HG03521 (cell line): ENCODE measurements around the gene LMAN1.

Experiments used
- ATAC-seq: cut with Tn5 transposase; IDR thresholded peaks from one replicate; pipeline ENCODE4 v1.9.1; 2021; ENCODE audit warnings: mild to moderate bottlenecking, moderate library complexity; ENCODE audit not compliant: unreplicated experiment

LMAN1 gene

DNA sequence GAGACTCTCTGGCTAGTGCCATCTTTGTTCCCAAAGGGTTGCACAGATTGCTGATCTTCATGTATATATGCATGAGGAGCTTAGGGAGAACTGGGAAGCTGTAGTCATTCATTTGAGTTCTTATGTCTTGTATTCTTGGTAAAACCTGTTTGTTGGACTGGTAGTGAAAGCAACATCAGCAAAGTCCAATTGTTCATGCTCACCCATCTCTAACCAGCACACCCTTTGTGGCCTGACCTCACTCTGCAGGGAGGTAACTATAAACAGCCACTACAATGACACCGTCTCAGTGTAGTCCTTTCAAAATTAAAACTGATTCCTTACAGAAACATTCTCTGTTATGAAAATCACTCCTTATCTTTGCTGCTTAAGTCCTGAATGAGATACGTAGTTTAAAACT is 13.9 kb upstream of the LMAN1 start:
- ATAC-seq = no peak

DNA sequence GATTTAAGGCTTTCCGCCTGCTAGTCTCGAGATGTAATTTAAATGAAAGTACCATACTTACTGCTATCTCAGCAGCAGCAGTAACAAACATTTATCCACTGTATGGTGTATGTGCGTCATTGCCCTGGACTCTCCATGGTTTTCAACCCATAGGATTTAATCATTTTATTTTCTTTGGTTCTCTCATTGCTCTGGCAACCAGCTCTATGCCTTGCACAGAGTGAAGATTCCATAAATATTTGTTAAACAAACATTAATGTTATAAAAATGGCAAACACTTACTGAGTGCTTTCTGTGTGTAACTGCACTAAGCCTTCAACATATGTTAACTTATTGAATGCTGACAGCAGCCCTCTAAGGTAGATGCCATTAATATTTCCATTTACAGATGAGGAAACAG is 1.3 kb upstream of the LMAN1 start:
- ATAC-seq = no peak

DNA sequence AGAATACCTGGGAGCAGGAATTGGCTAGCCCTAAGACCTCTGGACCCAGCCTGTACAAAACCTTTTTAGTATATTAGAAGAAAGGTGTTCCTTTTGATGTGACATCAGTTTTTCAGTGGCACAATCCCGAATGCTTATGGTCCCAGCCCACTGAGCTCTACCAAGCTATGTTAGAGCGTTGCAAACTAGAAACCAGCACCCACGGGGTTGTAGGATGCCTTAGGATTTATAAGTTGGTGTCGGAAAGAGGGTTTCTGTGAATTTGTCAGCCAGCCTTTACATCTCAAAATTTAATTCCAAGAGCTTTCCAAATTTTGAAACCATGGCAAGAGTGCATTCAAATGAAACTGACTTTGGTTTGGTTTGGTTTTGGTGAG is 499 bp upstream of the LMAN1 start:
- peak; percentile 10 for ATAC-seq

DNA sequence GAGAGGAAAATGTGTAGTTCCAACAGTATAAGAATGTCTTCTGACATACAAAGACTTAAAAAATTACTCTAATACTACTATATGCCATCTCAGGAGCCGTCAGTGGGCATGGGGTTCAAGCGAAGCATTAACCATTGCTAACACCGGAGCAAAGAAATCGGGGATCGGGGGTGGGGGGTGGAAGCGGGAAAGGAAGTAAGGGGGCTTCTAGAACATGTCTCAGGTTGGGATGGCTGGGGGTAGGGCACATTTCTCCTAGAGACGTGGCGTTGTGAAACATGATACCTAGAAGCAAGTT is 702 bp downstream of the LMAN1 start:
- ATAC-seq = no peak

DNA sequence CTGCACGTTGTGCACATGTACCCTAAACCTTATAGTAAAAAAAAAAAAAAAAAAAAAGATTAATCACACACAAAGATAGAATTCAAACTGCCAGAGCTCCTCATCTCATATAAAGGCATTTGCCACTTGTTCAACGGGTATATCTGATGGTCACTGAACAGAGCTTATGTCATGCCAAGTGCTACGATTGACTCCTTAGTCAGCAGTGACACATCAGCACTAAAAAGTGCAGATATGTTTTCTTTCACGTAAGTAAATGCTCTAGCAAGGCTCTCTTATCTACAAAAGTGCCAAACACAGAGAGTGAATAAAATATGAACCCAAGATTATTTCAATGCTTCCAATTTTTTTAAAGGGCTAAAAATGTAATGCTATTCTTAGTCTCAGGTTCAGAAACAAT is 1.1 kb downstream of the LMAN1 start:
- no peak for ATAC-seq

- no peak for ATAC-seq
Observed at GRCh38 chr18:59354731-59355130, 4.3 kb downstream of the LMAN1 start.

GRCh38 chr18:59353079-59353680 is 5.9 kb downstream of the LMAN1 start:
- ATAC-seq = no peak

GRCh38 chr18:59352250-59352855 is 6.7 kb downstream of the LMAN1 start:
- no peak for ATAC-seq

DNA sequence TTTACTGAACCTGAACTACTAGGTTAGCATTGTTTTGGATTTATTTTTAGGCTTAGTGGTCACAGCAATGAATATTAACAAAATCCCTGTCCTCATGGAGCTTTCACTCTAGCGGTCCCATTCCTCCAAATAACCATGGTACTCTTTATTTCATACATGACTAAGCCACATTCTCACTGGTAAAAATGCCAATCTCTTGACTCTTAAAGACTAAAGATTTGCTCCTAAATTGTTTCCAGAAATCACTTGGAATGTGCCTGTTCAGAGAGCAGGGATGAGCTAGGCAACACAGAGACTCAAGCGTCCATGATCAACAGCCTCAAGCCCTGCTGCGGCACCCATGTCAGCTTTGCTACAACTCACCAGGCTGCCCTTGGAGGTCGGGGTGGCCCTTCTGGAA is 13.5 kb downstream of the LMAN1 start:
- no peak for ATAC-seq

- no peak for ATAC-seq
Observed at GRCh38 chr18:59344996-59345395, 14.1 kb downstream of the LMAN1 start.

DNA sequence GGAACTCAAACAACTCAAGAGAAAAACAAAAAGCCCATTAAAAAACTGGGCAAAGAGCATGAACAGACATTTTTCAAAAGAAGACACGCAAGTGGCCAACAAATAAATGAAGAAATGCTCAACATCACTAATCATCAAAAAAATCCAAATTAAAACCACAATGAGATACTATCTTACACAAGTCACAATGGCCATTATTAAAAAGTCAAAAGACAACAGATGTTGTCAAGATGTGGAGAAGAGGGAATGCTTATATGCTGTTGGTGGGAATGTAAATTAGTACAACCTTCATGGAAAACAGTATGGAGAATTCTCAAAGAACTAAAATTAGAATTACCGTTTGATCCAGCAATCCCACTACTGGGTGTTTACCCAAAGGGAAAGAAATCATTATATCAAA is 15.1 kb downstream of the LMAN1 start:
- ATAC-seq = no peak

GRCh38 chr18:59340817-59341216 is 18.2 kb downstream of the LMAN1 start:
- no peak for ATAC-seq

DNA sequence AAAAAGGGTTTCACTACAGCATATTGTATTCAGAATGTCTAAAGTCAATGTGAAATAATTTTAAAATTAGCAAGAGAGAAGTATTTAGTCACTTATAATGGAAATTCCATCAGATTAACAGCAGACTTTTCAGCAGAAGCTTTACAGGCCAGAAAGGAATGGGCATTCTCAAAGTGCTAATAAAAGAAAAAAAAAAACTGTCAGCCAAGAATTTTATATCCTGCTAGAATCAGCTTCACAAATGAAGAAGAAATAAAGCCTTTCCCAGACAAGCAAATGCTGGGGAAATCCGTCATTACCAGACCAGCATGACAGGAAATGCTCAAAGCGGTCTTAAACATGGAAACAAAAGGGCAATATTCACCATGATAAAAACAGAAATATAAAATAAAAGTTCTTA is 18.8 kb downstream of the LMAN1 start:
- ATAC-seq = no peak

GRCh38 chr18:59332986-59333385 is 26.1 kb downstream of the LMAN1 start:
- no peak for ATAC-seq

DNA sequence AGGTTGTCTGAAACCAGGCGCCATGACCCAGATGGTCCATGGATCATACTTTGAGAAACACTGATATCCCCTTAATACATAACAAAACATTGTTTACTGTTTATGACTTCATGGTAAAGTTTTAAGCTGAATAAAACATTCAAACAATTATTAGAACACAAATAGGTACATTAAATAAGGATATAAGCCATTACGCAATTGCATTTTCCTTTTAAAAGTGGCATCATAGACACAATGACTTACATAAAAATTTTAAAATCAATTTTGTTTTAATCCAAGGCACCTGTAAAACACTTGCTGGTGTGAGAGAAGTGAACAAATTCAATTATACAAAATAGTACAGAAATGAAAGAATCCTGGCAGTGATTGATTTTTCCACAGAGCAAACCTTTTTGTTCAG is 30.4 kb downstream of the LMAN1 start:
- ATAC-seq = no peak

GRCh38 chr18:59325965-59326364 is 33.1 kb downstream of the LMAN1 start:
- ATAC-seq = no peak

- no peak for ATAC-seq
Observed at GRCh38 chr18:59324623-59324971, 34.5 kb downstream of the LMAN1 start.

DNA sequence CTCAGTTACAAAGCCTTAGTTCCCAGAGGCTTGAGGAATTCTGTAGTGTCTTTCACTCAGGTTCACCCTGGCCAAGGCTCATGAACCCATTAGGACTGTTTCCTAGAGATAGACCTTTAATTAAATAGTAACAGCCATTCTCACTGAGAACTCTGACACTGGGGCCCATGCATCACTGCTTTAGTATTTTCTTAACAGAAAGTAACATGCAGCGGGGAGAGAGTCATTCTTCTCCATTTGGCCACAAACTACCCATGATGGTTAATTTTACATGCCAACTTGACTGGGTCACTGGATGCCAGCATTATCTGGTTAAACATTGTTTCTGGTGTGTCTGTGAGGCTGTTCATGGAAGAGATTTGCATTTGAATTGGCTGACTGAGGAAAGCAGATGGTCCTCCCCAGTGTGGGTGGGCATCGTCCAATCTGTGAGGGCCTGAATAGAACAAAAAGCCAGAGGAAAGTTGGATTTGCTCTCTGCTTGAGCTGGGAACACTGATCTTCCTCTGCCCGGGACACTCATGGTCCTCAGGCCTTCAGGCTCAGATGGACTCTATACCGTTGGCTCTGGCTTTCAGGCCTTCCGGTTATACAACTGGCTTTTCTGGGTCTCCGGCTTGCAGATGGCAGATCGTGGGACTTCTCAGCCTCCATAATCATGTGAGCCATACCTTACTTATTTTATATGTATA is 35.0 kb downstream of the LMAN1 start:
- no peak for ATAC-seq

DNA sequence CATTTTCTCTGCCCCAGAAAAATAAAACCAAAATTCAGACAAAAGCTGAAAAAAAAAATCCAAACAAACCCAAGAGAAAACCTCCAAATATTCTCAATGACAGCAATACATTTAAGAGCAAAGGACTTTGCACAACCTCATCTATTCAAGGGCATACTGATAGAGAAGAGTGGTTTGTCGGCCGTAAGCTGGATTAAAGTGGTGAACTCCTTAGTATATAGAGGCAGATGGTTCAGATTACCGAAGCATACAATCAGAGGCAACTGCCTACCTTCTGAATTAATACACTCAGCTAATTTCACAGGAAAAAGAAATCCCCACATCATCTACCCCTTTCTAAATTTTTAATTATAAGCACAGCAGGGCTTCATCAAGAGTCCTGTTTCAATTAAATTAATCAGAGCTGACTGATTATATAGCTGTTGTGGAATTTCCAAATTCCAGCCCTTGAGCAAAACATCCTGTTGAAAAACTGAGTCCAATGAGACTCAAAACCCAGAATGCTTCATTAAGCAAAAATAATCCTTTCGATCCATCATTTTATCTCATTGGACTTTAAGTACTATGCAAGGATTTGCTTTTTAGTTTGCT is 40.5 kb downstream of the LMAN1 start, which contains the start of gene CPLX4:
CPLX4 (minus strand) TSS at position 190 of the 591 bp plus-strand sequence; CDS start at position 3, 187 bp downstream.
- ATAC-seq = no peak

GRCh38 chr18:59311631-59312030 is 47.4 kb downstream of the LMAN1 start:
- no peak for ATAC-seq

- ATAC-seq = no peak
Observed at GRCh38 chr18:59308938-59309260, 50.2 kb downstream of the LMAN1 start.

DNA sequence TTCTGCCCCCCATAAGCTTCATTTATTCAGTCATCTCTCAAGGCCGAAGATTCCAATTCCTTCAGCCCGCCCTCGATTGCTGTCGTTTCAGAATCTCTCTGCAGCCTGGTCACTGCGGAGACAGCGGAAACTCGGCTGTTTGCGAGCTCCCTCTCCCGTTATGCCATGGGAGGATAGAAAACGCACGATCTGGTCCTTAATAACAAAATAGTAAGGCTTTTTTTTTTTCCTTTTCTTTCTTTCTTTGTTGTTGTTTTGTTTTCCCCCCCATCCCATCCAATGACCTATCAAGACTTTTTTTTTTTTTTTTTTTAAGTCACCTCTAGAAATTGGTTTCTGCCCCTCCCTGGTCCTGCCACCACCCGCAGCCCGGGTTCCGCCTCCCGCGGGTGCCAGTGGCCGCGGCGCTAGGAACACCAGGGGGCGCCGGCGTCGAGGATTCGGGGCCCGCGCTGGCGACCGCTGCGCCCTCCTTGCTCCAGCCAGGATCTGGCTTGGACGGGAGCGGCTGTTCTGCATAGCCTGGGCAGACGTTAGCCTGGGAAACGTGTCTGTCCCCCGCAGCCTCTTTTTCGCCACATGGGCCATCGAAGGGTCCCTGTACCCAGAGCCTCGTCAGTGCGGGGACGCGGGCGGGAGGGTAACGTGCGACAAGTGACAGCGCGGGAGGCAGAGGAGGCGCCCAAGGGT is 50.7 kb downstream of the LMAN1 start:
- peak; percentile 72 for ATAC-seq
